ENCODE measurements around the gene VSIR. TPM values are rescaled to one million over a fixed set of nuclear protein-coding genes. Genes with fewer than 3 reads are reported as not detected.

VSIR gene
- polyA plus RNA-seq, 1 of the 3 experiments (the other 2 are of a cell fraction): 11.3 TPM

DNA sequence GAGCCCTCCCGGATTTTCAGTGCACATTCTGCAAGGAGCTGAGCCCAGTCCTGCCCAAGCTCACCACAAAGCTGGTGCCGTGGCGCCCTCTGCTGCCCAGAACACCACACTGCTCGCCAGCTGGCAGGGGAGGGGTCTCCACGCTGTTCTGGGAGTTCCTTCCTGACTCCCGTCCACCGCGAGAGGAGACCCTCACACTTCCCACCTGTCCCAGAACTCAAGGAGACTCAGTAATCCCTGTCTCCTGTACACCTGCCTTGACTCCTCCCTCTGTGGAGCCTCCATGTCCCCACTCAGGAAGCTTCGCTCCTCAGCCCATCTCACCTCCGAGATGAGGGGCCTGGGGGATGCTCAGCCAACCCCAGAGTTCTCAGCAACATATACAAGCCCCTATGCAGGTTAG, 65.0 kb downstream of the VSIR start:
- Histone ChIP-seq H3K9me3 (no peaks in the 10 kb centered on the region), H3F3A (replicated peaks; ENCODE audit: insufficient read depth) (no peaks in the 10 kb centered on the region), H4K20me1 (ENCODE audit: insufficient read depth) (no peaks in the 10 kb centered on the region), H3K79me2 (ENCODE audit: insufficient read depth) (no peaks in the 10 kb centered on the region), H3K4me1 (ENCODE audit: control insufficient read depth in 1 of 2, insufficient read depth in 2 of 2, low read depth in 1 of 2, low read length in 1 of 2) (peaks cover 0 to 13% of the 10 kb centered on the region in 2 experiments; a peak in 1 of 4 replicates), H3K27ac (ENCODE audit: low read depth in 2 of 2, low read length in 1 of 2) (no peak overlapping the region), H3K4me2 (no peak overlapping the region), H2AFZ (ENCODE audit: low read depth) (no peak overlapping the region), H3K36me3 (replicated peaks in 1 of 2; ENCODE audit: control insufficient read depth in 1 of 2, insufficient read depth in 2 of 2, low read length in 1 of 2) (no peaks in the 10 kb centered on the region), H3K27me3 (ENCODE audit: insufficient read depth) (peaks cover 3% of the 10 kb centered on the region; the same call in 1 of the 2 replicates), H3K9ac (no peak overlapping the region), H3K4me3 (ENCODE audit: low read depth in 2 of 2, low read length in 1 of 2) (peak overlapping the region in 1 of 2 experiments; percentile 51; a peak in 1 of 4 replicates), H3K9me2 (no peaks in the 10 kb centered on the region)
- CTCF ChIA-PET: interaction anchor here (0.6 to 14.1 kb wide), 75 partner anchors 9 to 438 kb away, joined by 3 to 195 read pairs (median 4); partner anchors contain the start of genes C10orf105, CDH23, SLC29A3 and VSIR
- POLR2A ChIA-PET: interaction anchor here (0.9 to 1.1 kb wide), 2 partner anchors 10 to 389 kb away, joined by 3 to 6 read pairs; partner anchors contain the start of gene SLC29A3
- TF ChIP-seq RAD21 (IDR thresholded peaks at IDR 0.05; ENCODE audit: low read length) (peak; percentile 90), NRF1 (IDR thresholded peaks at IDR 0.05; ENCODE audit: low read depth, low read length) (no peak), GATA2 (CRISPR knock-in tag; IDR thresholded peaks at IDR 0.05) (no peak), EP300 (IDR thresholded peaks at IDR 0.05; ENCODE audit: borderline replicate concordance in 1 of 2, low read depth in 1 of 2, low read length in 1 of 2) (no peak), RCOR1 (IDR thresholded peaks at IDR 0.05; ENCODE audit: low read length) (no peak), FOXM1 (IDR thresholded peaks at IDR 0.05; ENCODE audit: low read depth) (no peak), GABPA (IDR thresholded peaks at IDR 0.05; ENCODE audit: low read depth) (no peak), FOSL2 (IDR thresholded peaks at IDR 0.05; ENCODE audit: borderline replicate concordance, low read depth) (no peak), ELF1 (IDR thresholded peaks at IDR 0.05) (no peak), SMC3 (IDR thresholded peaks at IDR 0.05; ENCODE audit: low read depth, low read length) (peak; percentile 82), EZH2phosphoT487 (IDR thresholded peaks at IDR 0.05; ENCODE audit: borderline replicate concordance, low read depth) (no peak), MXI1 (IDR thresholded peaks at IDR 0.05; ENCODE audit: low read depth, low read length) (no peak), TEAD4 (IDR thresholded peaks at IDR 0.05; ENCODE audit: borderline replicate concordance, insufficient read depth) (no peak)
- TF ChIP-seq, protein P1, sequence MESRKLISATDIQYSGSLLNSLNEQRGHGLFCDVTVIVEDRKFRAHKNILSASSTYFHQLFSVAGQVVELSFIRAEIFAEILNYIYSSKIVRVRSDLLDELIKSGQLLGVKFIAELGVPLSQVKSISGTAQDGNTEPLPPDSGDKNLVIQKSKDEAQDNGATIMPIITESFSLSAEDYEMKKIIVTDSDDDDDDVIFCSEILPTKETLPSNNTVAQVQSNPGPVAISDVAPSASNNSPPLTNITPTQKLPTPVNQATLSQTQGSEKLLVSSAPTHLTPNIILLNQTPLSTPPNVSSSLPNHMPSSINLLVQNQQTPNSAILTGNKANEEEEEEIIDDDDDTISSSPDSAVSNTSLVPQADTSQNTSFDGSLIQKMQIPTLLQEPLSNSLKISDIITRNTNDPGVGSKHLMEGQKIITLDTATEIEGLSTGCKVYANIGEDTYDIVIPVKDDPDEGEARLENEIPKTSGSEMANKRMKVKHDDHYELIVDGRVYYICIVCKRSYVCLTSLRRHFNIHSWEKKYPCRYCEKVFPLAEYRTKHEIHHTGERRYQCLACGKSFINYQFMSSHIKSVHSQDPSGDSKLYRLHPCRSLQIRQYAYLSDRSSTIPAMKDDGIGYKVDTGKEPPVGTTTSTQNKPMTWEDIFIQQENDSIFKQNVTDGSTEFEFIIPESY (IDR thresholded peaks at IDR 0.05; ENCODE audit: borderline replicate concordance, low read depth): no peak
- TF ChIP-seq, protein P2, sequence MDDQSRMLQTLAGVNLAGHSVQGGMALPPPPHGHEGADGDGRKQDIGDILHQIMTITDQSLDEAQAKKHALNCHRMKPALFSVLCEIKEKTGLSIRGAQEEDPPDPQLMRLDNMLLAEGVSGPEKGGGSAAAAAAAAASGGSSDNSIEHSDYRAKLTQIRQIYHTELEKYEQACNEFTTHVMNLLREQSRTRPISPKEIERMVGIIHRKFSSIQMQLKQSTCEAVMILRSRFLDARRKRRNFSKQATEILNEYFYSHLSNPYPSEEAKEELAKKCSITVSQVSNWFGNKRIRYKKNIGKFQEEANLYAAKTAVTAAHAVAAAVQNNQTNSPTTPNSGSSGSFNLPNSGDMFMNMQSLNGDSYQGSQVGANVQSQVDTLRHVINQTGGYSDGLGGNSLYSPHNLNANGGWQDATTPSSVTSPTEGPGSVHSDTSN (IDR thresholded peaks at IDR 0.05): no peak
- TF ChIP-seq, protein P3, sequence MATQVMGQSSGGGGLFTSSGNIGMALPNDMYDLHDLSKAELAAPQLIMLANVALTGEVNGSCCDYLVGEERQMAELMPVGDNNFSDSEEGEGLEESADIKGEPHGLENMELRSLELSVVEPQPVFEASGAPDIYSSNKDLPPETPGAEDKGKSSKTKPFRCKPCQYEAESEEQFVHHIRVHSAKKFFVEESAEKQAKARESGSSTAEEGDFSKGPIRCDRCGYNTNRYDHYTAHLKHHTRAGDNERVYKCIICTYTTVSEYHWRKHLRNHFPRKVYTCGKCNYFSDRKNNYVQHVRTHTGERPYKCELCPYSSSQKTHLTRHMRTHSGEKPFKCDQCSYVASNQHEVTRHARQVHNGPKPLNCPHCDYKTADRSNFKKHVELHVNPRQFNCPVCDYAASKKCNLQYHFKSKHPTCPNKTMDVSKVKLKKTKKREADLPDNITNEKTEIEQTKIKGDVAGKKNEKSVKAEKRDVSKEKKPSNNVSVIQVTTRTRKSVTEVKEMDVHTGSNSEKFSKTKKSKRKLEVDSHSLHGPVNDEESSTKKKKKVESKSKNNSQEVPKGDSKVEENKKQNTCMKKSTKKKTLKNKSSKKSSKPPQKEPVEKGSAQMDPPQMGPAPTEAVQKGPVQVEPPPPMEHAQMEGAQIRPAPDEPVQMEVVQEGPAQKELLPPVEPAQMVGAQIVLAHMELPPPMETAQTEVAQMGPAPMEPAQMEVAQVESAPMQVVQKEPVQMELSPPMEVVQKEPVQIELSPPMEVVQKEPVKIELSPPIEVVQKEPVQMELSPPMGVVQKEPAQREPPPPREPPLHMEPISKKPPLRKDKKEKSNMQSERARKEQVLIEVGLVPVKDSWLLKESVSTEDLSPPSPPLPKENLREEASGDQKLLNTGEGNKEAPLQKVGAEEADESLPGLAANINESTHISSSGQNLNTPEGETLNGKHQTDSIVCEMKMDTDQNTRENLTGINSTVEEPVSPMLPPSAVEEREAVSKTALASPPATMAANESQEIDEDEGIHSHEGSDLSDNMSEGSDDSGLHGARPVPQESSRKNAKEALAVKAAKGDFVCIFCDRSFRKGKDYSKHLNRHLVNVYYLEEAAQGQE (IDR thresholded peaks at IDR 0.05; ENCODE audit: low read depth, low read length): no peak
- TF ChIP-seq, protein P4, sequence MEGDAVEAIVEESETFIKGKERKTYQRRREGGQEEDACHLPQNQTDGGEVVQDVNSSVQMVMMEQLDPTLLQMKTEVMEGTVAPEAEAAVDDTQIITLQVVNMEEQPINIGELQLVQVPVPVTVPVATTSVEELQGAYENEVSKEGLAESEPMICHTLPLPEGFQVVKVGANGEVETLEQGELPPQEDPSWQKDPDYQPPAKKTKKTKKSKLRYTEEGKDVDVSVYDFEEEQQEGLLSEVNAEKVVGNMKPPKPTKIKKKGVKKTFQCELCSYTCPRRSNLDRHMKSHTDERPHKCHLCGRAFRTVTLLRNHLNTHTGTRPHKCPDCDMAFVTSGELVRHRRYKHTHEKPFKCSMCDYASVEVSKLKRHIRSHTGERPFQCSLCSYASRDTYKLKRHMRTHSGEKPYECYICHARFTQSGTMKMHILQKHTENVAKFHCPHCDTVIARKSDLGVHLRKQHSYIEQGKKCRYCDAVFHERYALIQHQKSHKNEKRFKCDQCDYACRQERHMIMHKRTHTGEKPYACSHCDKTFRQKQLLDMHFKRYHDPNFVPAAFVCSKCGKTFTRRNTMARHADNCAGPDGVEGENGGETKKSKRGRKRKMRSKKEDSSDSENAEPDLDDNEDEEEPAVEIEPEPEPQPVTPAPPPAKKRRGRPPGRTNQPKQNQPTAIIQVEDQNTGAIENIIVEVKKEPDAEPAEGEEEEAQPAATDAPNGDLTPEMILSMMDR (IDR thresholded peaks at IDR 0.05): peak; percentile 77
- TF ChIP-seq, protein P5, sequence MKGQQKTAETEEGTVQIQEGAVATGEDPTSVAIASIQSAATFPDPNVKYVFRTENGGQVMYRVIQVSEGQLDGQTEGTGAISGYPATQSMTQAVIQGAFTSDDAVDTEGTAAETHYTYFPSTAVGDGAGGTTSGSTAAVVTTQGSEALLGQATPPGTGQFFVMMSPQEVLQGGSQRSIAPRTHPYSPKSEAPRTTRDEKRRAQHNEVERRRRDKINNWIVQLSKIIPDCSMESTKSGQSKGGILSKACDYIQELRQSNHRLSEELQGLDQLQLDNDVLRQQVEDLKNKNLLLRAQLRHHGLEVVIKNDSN (IDR thresholded peaks at IDR 0.05; ENCODE audit: borderline replicate concordance, low read depth): no peak
- WGBS (ENCODE audit: low lambda C conversion rate): 30% methylated on average over 5 of the region's 10 CpGs
- DNase-seq: peak; percentile 90
